ENCODE results near the gene ANKRD65. TPM values are rescaled to one million over a fixed set of nuclear protein-coding genes. Genes with fewer than 3 reads are reported as not detected.

ANKRD65 gene
- total RNA-seq, 1 donor from 2014 or later: 1.7 TPM

- no peak for TF ChIP-seq CTCF (IDR thresholded peaks at IDR 0.05; ENCODE audit: borderline replicate concordance)
- DNase-seq: no peak
- H3K27me3 ChIP-seq (ENCODE audit: low read depth): no peaks in the 10 kb centered on the region
- H3K36me3 ChIP-seq: peaks cover 11% of the 10 kb centered on the region
- no peak overlapping the region for H3K27ac ChIP-seq (replicated peaks)
- no peaks in the 10 kb centered on the region for H3K9me3 ChIP-seq (replicated peaks)
- H3K4me3 ChIP-seq: no peak overlapping the region
- peaks cover 41% of the 10 kb centered on the region for H3K4me1 ChIP-seq
- intact Hi-C loops (cut with micrococcal nuclease): no loop called here
Observed at GRCh38 chr1:1377540-1378205, 43.4 kb downstream of the ANKRD65 start.

- no peaks in the 10 kb centered on the region for H3K27me3 ChIP-seq (ENCODE audit: low read depth)
- no peak for DNase-seq
- H3K9me3 ChIP-seq (replicated peaks): no peaks in the 10 kb centered on the region
- TF ChIP-seq CTCF (IDR thresholded peaks at IDR 0.05; ENCODE audit: borderline replicate concordance): no peak
- H3K27ac ChIP-seq (replicated peaks): no peak overlapping the region
- intact Hi-C loops (cut with micrococcal nuclease): no loop called here
- peaks cover 46% of the 10 kb centered on the region for H3K4me1 ChIP-seq
- H3K4me3 ChIP-seq: no peak overlapping the region
- peaks cover 11% of the 10 kb centered on the region for H3K36me3 ChIP-seq
Observed at GRCh38 chr1:1376551-1377226, 44.4 kb downstream of the ANKRD65 start.

- H3K4me3 ChIP-seq: peak within 1 kb of the TSS; percentile 100
- H3K9me3 ChIP-seq (replicated peaks): no peaks in the 10 kb centered on the region
- peak within 1 kb of the TSS; percentile 99 for H3K27ac ChIP-seq (replicated peaks)
- no peaks in the 10 kb centered on the region for H3K27me3 ChIP-seq (ENCODE audit: low read depth)
- intact Hi-C loops (cut with micrococcal nuclease): no loop called here
- TF ChIP-seq CTCF (IDR thresholded peaks at IDR 0.05; ENCODE audit: borderline replicate concordance): peak; percentile 55
- peak; percentile 97 for DNase-seq
- peaks cover 47% of the 10 kb centered on the region for H3K4me1 ChIP-seq
- H3K36me3 ChIP-seq: peaks cover 11% of the 10 kb centered on the region
Observed at GRCh38 chr1:1374929-1375662, 46.0 kb downstream of the ANKRD65 start, which contains the start of gene AURKAIP1. Gene AURKAIP1, minus strand, starts transcription at chr1:1375207. Its CDS starts 451 bp downstream, at chr1:1374756.

GRCh38 chr1:1374589-1374928, 46.5 kb downstream of the ANKRD65 start:
- Histone ChIP-seq H3K27ac (replicated peaks) (peak overlapping the region; percentile 99), H3K27me3 (ENCODE audit: low read depth) (no peaks in the 10 kb centered on the region), H3K4me1 (peaks cover 47% of the 10 kb centered on the region), H3K4me3 (peak overlapping the region; percentile 100), H3K9me3 (replicated peaks) (no peaks in the 10 kb centered on the region), H3K36me3 (peaks cover 11% of the 10 kb centered on the region)
- no peak for DNase-seq
- intact Hi-C loops (cut with micrococcal nuclease): no loop called here
- no peak for TF ChIP-seq CTCF (IDR thresholded peaks at IDR 0.05; ENCODE audit: borderline replicate concordance)

GRCh38 chr1:1373815-1374588, 47.1 kb downstream of the ANKRD65 start:
- H3K36me3 ChIP-seq: peaks cover 11% of the 10 kb centered on the region
- no peaks in the 10 kb centered on the region for H3K27me3 ChIP-seq (ENCODE audit: low read depth)
- H3K4me3 ChIP-seq: peak overlapping the region; percentile 100
- no peaks in the 10 kb centered on the region for H3K9me3 ChIP-seq (replicated peaks)
- peaks cover 47% of the 10 kb centered on the region for H3K4me1 ChIP-seq
- peak overlapping the region; percentile 99 for H3K27ac ChIP-seq (replicated peaks)
- no peak for TF ChIP-seq CTCF (IDR thresholded peaks at IDR 0.05; ENCODE audit: borderline replicate concordance)
- intact Hi-C loops (cut with micrococcal nuclease): no loop called here
- DNase-seq: no peak

Measured in left ventricle myocardium inferior (tissue), 1 donor.